ENCODE data around the gene MED16.
A peak's percentile ranks its signal among the peaks of the same experiment; 100 is the strongest.

MED16 gene

GRCh38 chr19:892894-893689 lies at the start of gene MED16, which contains the start of gene RNU6-9:
TSS of gene MED16 (minus strand) at chr19:893187. CDS start at chr19:891131, 2,056 bp downstream.
TSS of gene RNU6-9 (plus strand) at chr19:893484.
- peak; percentile 96 for DNase-seq (ENCODE audit: low read depth, low spot score)

GRCh38 chr19:942133-942645 lies 49.2 kb upstream of the MED16 start:
- no peak for DNase-seq (ENCODE audit: low read depth, low spot score)

- no peak for DNase-seq (ENCODE audit: low read depth, low spot score)
Observed at GRCh38 chr19:941292-942132, 48.5 kb upstream of the MED16 start.

- no peak for DNase-seq (ENCODE audit: low read depth, low spot score)
Observed at GRCh38 chr19:940591-941291, 47.8 kb upstream of the MED16 start.

GRCh38 chr19:939922-940321 lies 46.9 kb upstream of the MED16 start:
- DNase-seq (ENCODE audit: low read depth, low spot score), result no peak

- no peak for DNase-seq (ENCODE audit: low read depth, low spot score)
Observed at GRCh38 chr19:939439-939838, 46.5 kb upstream of the MED16 start.

GRCh38 chr19:938233-938923 lies 45.4 kb upstream of the MED16 start:
- DNase-seq (ENCODE audit: low read depth, low spot score), result no peak

GRCh38 chr19:937259-937694 lies 44.3 kb upstream of the MED16 start:
- no peak for DNase-seq (ENCODE audit: low read depth, low spot score)

GRCh38 chr19:936175-936546 lies 43.2 kb upstream of the MED16 start:
- no peak for DNase-seq (ENCODE audit: low read depth, low spot score)

- no peak for DNase-seq (ENCODE audit: low read depth, low spot score)
Observed at GRCh38 chr19:934865-935479, 42.0 kb upstream of the MED16 start.

GRCh38 chr19:934197-934840 lies 41.3 kb upstream of the MED16 start:
- DNase-seq (ENCODE audit: low read depth, low spot score), result no peak

GRCh38 chr19:933553-933882 lies 40.5 kb upstream of the MED16 start:
- DNase-seq (ENCODE audit: low read depth, low spot score), result no peak

GRCh38 chr19:932648-933552 lies 39.9 kb upstream of the MED16 start:
- DNase-seq (ENCODE audit: low read depth, low spot score), result peak; percentile 98

- no peak for DNase-seq (ENCODE audit: low read depth, low spot score)
Observed at GRCh38 chr19:931860-932647, 39.1 kb upstream of the MED16 start.

GRCh38 chr19:929891-930258 lies 36.9 kb upstream of the MED16 start:
- DNase-seq (ENCODE audit: low read depth, low spot score), result no peak

- no peak for DNase-seq (ENCODE audit: low read depth, low spot score)
Observed at GRCh38 chr19:929203-929890, 36.4 kb upstream of the MED16 start.

GRCh38 chr19:928471-929202 lies 35.6 kb upstream of the MED16 start:
- peak; percentile 80 for DNase-seq (ENCODE audit: low read depth, low spot score)
